Measurements from ENCODE around the gene HIGD2B.
"Not testable (repeated sequence)": the region's sequence is repeated elsewhere in the genome, so short reads cannot be mapped to it uniquely, and the experiment has no call there.

GRCh38 chr15:72629068-72629570, 56.9 kb downstream of the HIGD2B start:
- not testable (repeated sequence) for TF ChIP-seq CTCF (IDR thresholded peaks at IDR 0.05; ENCODE audit: low read length); EZH2 (IDR thresholded peaks at IDR 0.05; ENCODE audit: borderline replicate concordance, low read length)
